GM12873 (cell line): Measurements from ENCODE around the gene ZBTB45.

ENCODE experiments used
- TF ChIP-seq, protein P1 (sequence below): IDR thresholded peaks from 2 replicates; pipeline ENCODE4 v1.5.1; 2012; ENCODE audit warnings: low read depth, mild to moderate bottlenecking, moderate library complexity, low read length, control low read depth; ENCODE audit not compliant: insufficient read depth; ENCODE audit errors: missing control alignments

ZBTB45 gene

DNA sequence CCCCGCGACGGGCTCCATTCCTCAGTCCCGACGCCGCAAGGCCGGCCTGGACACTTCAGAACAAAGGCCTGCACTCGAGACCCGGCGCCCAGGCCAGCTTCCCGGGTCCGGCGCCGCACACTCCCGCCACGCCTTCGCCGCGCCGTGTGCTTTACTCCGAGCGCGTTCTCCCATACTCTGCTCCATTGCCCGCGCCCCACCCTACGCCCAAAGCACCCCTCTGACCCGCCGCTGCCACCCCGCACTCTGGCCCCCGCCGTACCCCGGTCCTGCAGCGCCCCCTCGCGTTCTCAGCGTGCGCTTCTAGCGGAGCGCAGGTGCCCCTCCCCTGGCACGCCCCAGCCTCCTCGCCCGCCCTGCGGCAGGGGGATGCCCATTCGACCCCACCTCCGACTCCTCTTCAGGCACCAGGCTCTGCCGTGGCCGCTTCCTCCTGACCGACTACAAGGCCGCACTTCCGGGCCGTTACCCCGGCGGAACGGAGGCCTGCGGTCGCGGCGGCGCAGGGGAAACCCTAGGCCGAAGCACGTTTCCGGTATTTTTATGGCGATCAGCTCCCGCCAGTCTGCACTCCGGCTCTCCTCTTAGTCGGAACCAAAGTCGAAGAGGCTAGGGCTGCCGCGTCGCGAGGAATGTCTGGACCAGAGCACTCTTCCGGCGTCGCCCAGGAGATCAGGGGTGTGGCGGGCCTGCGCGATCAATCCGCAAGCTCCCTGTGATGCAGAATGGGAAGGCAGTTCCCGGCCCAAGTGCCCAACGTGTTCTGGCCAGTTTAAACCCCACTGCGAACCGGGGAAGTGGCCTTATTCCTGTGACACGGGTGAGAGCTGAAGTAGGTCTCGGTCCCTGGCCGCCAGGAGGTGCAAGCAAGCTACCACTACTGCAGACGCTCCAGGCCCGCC lies at the start of gene ZBTB45:
Gene ZBTB45, minus strand, starts transcription at position 456 of the 902 bp plus-strand sequence. CDS start 2,137 bp downstream, outside the sequence.
- TF ChIP-seq, protein P1, sequence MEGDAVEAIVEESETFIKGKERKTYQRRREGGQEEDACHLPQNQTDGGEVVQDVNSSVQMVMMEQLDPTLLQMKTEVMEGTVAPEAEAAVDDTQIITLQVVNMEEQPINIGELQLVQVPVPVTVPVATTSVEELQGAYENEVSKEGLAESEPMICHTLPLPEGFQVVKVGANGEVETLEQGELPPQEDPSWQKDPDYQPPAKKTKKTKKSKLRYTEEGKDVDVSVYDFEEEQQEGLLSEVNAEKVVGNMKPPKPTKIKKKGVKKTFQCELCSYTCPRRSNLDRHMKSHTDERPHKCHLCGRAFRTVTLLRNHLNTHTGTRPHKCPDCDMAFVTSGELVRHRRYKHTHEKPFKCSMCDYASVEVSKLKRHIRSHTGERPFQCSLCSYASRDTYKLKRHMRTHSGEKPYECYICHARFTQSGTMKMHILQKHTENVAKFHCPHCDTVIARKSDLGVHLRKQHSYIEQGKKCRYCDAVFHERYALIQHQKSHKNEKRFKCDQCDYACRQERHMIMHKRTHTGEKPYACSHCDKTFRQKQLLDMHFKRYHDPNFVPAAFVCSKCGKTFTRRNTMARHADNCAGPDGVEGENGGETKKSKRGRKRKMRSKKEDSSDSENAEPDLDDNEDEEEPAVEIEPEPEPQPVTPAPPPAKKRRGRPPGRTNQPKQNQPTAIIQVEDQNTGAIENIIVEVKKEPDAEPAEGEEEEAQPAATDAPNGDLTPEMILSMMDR: peak; percentile 78

DNA sequence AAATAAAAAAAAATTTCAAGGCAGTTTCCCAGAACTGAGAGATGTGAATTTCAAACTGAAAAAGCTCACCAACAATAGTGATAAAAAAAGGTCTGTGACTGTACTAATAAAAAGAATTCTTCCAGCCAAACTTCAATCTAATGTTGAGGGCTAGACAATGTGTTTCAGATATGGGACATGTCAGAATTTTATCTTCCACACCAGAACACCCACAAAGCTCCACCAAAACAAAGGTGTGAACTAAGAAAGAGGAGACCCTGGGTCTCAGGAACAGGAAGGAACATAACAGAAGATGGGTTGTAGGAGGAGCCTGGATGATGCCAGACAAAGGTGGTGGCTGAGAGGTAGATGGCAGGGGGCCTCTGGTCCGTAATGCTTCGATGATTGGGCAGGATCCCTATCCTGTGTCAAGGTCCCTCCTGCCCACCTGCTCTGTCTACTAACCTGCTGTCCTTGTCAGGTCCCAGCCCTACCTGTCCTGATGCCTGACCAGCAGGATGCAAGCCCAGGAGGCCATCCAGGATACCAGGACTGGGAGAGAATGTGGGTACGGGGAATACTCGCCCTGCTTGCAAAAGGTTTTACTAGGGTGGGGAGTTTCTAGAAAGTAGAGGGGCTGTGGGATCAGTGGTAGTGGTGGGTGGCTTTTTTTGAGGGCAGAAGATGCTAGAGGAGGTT lies 49.0 kb upstream of the ZBTB45 start:
- TF ChIP-seq, protein P1: no peak

DNA sequence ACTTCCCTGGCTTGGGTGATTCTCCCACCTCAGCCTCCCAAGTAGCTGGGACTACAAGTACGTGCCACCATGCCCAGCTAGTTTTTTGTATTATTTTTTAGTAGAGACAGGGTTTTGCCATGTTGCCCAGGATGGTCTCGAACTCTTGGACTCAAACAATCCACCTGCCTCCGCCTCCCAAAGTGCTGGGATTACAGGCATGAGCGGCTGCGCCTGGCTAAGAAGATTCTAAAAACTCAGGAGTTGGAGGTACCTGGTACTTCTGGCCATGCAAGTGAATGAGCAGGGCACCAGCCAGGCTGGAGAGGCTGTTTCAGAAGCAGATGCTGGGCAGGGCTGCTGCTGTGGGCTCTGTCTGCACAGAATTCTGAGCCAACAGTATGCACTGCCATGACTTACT lies 47.4 kb upstream of the ZBTB45 start:
- TF ChIP-seq, protein P1: no peak

DNA sequence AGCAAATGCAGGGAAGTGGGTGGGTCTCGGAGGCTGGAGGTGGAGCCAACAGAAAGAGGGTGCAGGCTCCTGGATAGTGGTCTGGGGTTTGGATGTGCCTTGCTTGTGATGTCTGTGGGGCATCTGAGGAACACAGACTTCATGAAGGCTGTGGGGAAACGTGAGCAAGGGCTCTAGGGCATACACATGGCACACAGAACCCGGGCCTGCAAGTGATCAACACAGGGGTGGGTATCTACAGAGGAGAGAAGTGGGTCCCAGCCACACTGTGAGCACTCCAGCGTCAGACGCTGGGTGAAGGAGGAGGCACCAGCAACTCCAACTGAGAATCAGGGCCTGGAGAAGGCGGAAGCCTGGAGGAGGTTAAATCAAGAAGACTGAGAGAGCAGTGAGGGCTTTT lies 44.2 kb upstream of the ZBTB45 start:
- TF ChIP-seq, protein P1: no peak

DNA sequence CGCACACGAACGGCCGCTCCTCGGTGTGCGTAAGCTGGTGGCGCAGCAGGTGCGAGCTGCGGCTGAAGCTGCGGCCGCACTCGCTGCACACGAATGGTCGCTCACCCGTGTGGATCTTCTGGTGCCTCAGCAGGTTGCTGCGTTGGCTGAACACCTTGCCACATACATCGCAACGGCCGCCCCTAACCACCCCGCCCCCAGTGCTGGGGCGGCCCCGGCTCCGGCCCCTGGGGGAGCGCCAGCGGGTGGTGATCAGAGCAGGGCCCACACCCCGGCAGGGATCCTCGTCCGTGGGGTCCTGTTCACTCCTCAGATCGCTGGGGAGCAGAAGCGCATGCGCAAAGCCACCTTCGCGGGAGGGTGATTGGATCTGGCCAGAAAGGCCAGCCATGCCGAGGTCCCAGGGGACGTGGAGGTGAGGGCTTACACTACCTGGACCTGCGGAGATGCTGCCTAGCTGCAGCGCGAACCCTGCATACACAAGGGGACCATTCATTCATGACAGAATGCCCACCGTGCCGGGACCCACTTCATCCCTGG lies 43.5 kb upstream of the ZBTB45 start:
- TF ChIP-seq, protein P1: no peak

DNA sequence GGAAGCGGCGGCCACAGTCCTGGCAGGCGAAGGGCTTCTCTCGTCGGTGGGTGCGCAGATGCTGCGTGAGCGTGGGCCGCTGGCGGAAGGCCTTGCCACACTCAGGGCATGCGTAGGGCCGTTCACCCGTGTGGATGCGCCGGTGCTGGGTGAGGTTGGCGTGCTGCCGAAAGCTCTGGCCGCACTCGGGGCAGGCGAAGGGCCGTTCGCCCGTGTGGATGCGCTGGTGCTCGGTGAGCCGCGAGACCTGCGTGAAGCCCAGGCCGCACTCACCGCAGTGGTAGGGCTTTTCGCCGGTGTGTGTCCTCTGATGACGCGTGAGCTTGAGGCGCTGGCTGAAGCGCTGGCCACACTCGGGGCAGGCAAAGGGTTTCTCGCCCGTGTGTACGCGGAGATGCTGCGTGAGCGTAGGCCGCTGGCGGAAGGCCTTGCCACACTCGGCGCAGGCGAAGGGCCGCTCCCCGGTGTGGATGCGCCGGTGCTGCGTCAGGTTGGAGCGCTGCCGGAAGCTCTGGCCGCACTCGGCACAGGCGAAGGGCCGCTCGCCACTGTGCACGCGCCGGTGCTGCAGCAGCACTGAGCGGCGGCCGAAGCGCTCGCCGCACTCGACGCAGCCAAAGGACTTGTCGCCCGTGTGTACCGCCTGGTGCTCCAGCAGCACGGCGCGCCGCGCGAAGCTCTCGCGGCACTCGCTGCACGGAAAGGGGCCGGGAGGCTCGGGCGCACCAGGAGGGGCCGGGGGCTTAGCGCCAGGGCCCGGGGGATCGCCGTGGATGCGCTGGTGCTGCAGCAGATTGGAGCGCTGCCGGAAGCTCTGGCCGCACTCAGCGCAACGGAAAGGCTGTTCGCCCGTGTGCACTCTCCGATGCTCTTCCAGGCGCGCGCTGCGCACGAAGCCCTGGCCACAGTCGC lies 42.8 kb upstream of the ZBTB45 start:
- TF ChIP-seq, protein P1: no peak
